Keratinocyte (primary cell): Measurements from ENCODE around the gene CCT7. TPM values are rescaled to one million over a fixed set of nuclear protein-coding genes. Genes with fewer than 3 reads are reported as not detected.

ENCODE experiments used
- DNase-seq: peaks from one replicate; pipeline ENCODE4 v3.0.0-alpha.2; 2011; ENCODE audit warnings: low read depth, missing footprints, low spot score
- FAIRE-seq: peaks from 2 replicates; lab custom pipeline; 2011; peaks lifted over from hg19 to GRCh38; lab: Jason Lieb, UNC
- H2AFZ ChIP-seq: 2 replicates; pipeline ENCODE4 v1.6.0; 2012; ENCODE audit warnings: low read length, control low read depth, inconsistent platforms; ENCODE audit not compliant: control insufficient read depth
- H3K27ac ChIP-seq: 2 replicates; pipeline ENCODE4 v1.5.1; 2011; ENCODE audit warnings: low read length; ENCODE audit not compliant: control insufficient read depth, insufficient read depth
- H3K27me3 ChIP-seq: 3 replicates; pipeline ENCODE4 v1.6.0; 2011; ENCODE audit warnings: low read length; ENCODE audit not compliant: control insufficient read depth, insufficient read depth; ENCODE audit errors: extremely low read depth
- H3K36me3 ChIP-seq, 2 experiments: 2 replicates in 1 of 2; 3 replicates in 1 of 2; pipeline ENCODE4 v1.5.1; 2011; ENCODE audit warnings: low read length in 2 of 2, mild to moderate bottlenecking in 1 of 2; ENCODE audit not compliant: control insufficient read depth in 2 of 2, insufficient read depth in 2 of 2; ENCODE audit errors: extremely low read depth in 1 of 2
- H3K4me1 ChIP-seq: 3 replicates; pipeline ENCODE4 v1.5.1; 2011; ENCODE audit warnings: low read length; ENCODE audit not compliant: control insufficient read depth, insufficient read depth; ENCODE audit errors: extremely low read depth
- H3K4me2 ChIP-seq: 3 replicates; pipeline ENCODE4 v1.6.0; 2011; ENCODE audit warnings: low read depth, low read length; ENCODE audit not compliant: control insufficient read depth, insufficient read depth; ENCODE audit errors: extremely low read depth
- H3K4me3 ChIP-seq, 3 experiments: fragments of 200-600 bp in 1 of 3; sonication (generic) in 1 of 3; 2 replicates in 2 of 3; 3 replicates in 1 of 3; pipeline ENCODE4 v1.5.1; 2011 to 2016; ENCODE audit warnings: low read length in 3 of 3, mild to moderate bottlenecking in 3 of 3, control low read depth in 2 of 3, inconsistent platforms in 1 of 3, low read depth in 1 of 3, mixed read lengths in 1 of 3, mixed run types in 1 of 3, moderate library complexity in 1 of 3; ENCODE audit not compliant: control insufficient read depth in 2 of 3, insufficient read depth in 2 of 3; ENCODE audit errors: extremely low read depth in 1 of 3
- H3K79me2 ChIP-seq: 2 replicates; pipeline ENCODE4 v1.6.0; 2012; ENCODE audit warnings: low read length; ENCODE audit not compliant: control insufficient read depth, insufficient read depth
- H3K9ac ChIP-seq: 3 replicates; pipeline ENCODE4 v1.6.0; 2011; ENCODE audit warnings: low read length; ENCODE audit not compliant: control insufficient read depth, insufficient read depth; ENCODE audit errors: extremely low read depth
- H3K9me1 ChIP-seq: 3 replicates; pipeline ENCODE4 v1.6.0; 2011; ENCODE audit warnings: low read length; ENCODE audit not compliant: control insufficient read depth, insufficient read depth; ENCODE audit errors: extremely low read depth
- H3K9me3 ChIP-seq: 2 replicates; pipeline ENCODE4 v1.5.1; 2012; ENCODE audit warnings: low read depth, low read length; ENCODE audit not compliant: control insufficient read depth
- H4K20me1 ChIP-seq: 3 replicates; pipeline ENCODE4 v1.6.0; 2011; ENCODE audit warnings: low read length; ENCODE audit not compliant: control insufficient read depth, insufficient read depth; ENCODE audit errors: extremely low read depth
- EZH2 ChIP-seq: IDR thresholded peaks from one replicate; pipeline ENCODE4 v1.6.1; 2012; ENCODE audit warnings: inconsistent platforms, mild to moderate bottlenecking, low read length, moderate library complexity
- dilution Hi-C: fragments of 300-500 bp; cut with MboI; formaldehyde crosslinking; loops from one replicate; pipeline ENCODE4 v1.7.0; 2020; ENCODE audit warnings: low sequenced_read_pairs; ENCODE audit not compliant: extremely low pct_ligation_motif_present
- polyA plus RNA-seq, 5 experiments: library from polyadenylated mRNA; depleted of rRNA in 3 of 5; stranded (reverse) in 3 of 5; stranded (forward) in 1 of 5; unstranded in 1 of 5; fragments of >200 nt; gene quantifications; 1 replicate in 1 of 5; 2 replicates in 3 of 5; 3 replicates in 1 of 5; pipeline versions ENCODE4 v1.2.1 to v1.2.3, GENCODE V29; 2011 to 2012; ENCODE audit warnings: missing spikeins in 2 of 5, low read depth in 1 of 5, low replicate concordance in 1 of 5
- TF ChIP-seq, protein P1 (sequence below), 3 experiments: IDR thresholded peaks in 1 of 3; conservative IDR thresholded peaks in 1 of 3; optimal IDR thresholded peaks in 1 of 3; 2 replicates in 2 of 3; 3 replicates in 1 of 3; pipeline versions ENCODE3 to v1.5.1; 2011; ENCODE audit warnings: low read length in 3 of 3, mild to moderate bottlenecking in 3 of 3, moderate library complexity in 2 of 3, control low read depth in 1 of 3, inconsistent platforms in 1 of 3; ENCODE audit not compliant: insufficient read depth in 2 of 3; ENCODE audit errors: extremely low read depth in 1 of 3

Gene CCT7
- polyA plus RNA-seq, 1 donor (not counting 4 experiments of a cell fraction or from before 2014, with no cell fraction given), result 357 TPM

GRCh38 chr2:73218298-73218697 is 15.8 kb upstream of the CCT7 start:
- FAIRE-seq, result no peak
- dilution Hi-C loops, result no loop called here
- Histone ChIP-seq H3K9me3 (no peaks in the 10 kb centered on the region), H2AFZ (no peak overlapping the region), H3K27ac (no peak overlapping the region), H3K36me3 (peaks cover 19 to 27% of the 10 kb centered on the region in 2 experiments), H4K20me1 (no peaks in the 10 kb centered on the region), H3K4me3 (no peak overlapping the region), H3K4me2 (no peak overlapping the region), H3K4me1 (peaks cover 18% of the 10 kb centered on the region), H3K9ac (no peak overlapping the region), H3K79me2 (peaks cover 39% of the 10 kb centered on the region), H3K9me1 (peaks cover 2% of the 10 kb centered on the region), H3K27me3 (no peaks in the 10 kb centered on the region)
- DNase-seq, result no peak
- TF ChIP-seq, protein P1, sequence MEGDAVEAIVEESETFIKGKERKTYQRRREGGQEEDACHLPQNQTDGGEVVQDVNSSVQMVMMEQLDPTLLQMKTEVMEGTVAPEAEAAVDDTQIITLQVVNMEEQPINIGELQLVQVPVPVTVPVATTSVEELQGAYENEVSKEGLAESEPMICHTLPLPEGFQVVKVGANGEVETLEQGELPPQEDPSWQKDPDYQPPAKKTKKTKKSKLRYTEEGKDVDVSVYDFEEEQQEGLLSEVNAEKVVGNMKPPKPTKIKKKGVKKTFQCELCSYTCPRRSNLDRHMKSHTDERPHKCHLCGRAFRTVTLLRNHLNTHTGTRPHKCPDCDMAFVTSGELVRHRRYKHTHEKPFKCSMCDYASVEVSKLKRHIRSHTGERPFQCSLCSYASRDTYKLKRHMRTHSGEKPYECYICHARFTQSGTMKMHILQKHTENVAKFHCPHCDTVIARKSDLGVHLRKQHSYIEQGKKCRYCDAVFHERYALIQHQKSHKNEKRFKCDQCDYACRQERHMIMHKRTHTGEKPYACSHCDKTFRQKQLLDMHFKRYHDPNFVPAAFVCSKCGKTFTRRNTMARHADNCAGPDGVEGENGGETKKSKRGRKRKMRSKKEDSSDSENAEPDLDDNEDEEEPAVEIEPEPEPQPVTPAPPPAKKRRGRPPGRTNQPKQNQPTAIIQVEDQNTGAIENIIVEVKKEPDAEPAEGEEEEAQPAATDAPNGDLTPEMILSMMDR (optimal IDR thresholded peaks at IDR 0.05 in 1 of 3, IDR thresholded peaks at IDR 0.05 in 1 of 3, conservative IDR thresholded peaks at IDR 0.05 in 1 of 3; ENCODE audit: extremely low read depth in 1 of 3, insufficient read depth in 2 of 3, low read length in 3 of 3), result no peak
- TF ChIP-seq EZH2, result no peak

DNA sequence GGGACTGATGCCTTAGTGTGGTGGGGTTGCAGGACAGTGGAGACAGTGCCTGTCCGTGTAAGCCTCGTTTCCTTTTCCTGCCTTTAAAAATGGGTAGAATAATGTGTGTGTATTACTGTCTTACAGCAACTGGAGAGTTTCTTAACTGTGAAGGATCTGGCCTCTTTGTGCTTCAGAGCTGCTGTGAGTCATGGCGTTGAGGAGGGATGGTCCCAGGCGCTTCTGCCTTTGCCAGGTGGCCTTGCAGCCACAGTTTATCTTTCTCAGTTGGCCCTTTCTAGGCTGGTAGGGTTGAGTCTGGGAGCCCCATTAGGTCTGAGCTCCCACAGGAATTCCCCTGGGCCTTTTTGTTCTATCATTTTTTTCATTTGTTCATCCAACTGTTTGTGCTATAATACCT is 10.3 kb upstream of the CCT7 start:
- TF ChIP-seq EZH2, result no peak
- TF ChIP-seq, protein P1 (optimal IDR thresholded peaks at IDR 0.05 in 1 of 3, IDR thresholded peaks at IDR 0.05 in 1 of 3, conservative IDR thresholded peaks at IDR 0.05 in 1 of 3; ENCODE audit: extremely low read depth in 1 of 3, insufficient read depth in 2 of 3, low read length in 3 of 3), result no peak
- no peaks in the 10 kb centered on the region for H3K9me3 ChIP-seq

More for the DNA sequence above, 10.3 kb upstream of the CCT7 start:
- Histone ChIP-seq H3K36me3 (peaks cover 26 to 34% of the 10 kb centered on the region in 2 experiments), H3K4me3 (no peak overlapping the region), H3K9ac (no peak overlapping the region), H3K27ac (no peak overlapping the region), H3K4me2 (no peak overlapping the region), H3K4me1 (no peaks in the 10 kb centered on the region), H4K20me1 (no peaks in the 10 kb centered on the region), H3K9me1 (no peaks in the 10 kb centered on the region), H2AFZ (no peak overlapping the region), H3K79me2 (peaks cover 4% of the 10 kb centered on the region), H3K27me3 (no peaks in the 10 kb centered on the region)
- dilution Hi-C loops, result no loop called here
- DNase-seq, result no peak
- FAIRE-seq, result no peak
